COLO668 (cell line): ENCODE data around the gene CCDC127.
"Not testable (repeated sequence)": the region's sequence is repeated elsewhere in the genome, so short reads cannot be mapped to it uniquely, and the experiment has no call there.

Experiments
- DNase-seq: peaks from one replicate; lab custom pipeline; 2025; ENCODE audit not compliant: unreplicated experiment; lab: John Stamatoyannopoulos, UW

Gene CCDC127

GRCh38 chr5:234450-234849 is 16.5 kb upstream of the CCDC127 start:
- DNase-seq: no peak

- not testable (repeated sequence) for DNase-seq
These were observed 15.5 kb upstream of the CCDC127 start for GRCh38 chr5:233426-233825.

- no peak for DNase-seq
These were observed 13.7 kb upstream of the CCDC127 start for GRCh38 chr5:231661-232060.

- DNase-seq: no peak
These were observed 12.8 kb upstream of the CCDC127 start for GRCh38 chr5:230711-231110.

DNA sequence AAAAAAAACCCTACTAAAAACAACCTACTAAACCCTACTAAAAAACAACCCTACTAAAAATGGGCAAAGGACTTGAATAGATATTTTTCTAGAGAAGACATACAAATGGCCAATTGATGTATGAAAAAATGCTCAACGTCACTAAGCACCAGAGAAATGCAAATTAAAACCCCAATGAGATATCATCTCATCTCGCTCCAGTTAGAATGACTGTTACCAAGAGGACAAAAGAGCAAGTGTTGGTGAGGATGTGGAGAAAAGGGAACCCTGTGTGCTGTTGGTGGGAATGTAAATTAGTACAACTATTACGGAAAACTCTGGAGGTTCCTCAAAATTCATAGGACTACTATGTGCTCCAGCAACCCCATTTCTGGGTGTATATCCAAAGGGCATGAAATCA is 10.9 kb upstream of the CCDC127 start:
- DNase-seq: no peak

DNA sequence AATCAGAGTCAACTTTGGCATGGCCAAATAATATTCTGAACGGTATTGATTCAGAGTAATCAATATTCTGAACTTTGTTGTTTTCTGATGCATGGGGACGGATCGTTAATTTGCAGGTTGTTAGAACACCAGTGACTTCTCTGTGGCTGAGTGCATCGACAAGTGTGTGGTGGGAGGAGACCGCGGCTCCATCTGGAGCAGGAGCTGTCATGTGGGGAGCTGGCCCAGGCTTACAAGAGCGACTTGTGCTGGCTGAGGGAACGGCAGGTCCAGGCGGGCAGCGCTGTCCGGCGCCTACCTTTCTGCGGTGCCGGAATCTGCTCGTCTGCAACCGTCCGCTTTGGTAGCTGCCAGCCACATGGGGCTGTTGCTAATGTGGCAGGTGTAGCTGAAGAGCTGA is 9.4 kb upstream of the CCDC127 start:
- DNase-seq: not testable (repeated sequence)

DNA sequence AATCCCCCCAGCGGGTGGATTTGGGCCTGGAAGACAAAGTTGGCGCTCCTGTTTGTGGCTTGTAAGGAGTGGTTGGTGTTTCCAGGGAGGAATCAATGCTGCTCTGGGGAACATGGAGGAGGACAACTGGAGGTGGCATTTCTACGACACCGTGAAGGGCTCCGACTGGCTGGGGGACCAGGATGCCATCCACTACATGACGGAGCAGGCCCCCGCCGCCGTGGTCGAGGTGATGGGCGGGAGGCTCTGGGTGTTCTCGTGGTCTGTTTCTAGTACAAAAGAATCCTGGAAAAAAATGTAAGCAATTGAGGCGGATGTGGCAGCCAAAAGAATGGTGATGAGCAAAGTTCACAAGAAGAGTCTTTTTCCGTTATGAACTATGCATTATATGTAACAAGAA is 7.4 kb upstream of the CCDC127 start:
- DNase-seq: no peak

DNA sequence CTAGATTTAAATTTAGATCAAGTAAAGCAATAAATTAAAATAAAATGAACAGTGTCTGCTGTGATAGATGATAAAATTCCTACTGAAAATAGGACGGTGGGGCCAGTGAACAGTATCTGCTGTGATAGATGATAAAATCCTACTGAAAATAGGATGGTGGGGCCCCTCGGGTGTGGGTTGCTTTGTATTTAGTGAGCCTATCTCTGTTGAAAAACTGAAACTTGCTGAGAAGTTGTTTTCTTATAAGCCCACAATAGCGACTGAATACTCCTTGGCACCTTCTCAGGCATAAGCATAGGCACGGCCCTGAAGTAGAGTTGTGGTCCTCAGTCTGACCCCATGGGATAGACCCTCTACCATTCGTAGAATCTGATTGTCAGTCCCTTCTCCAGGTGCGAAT is 5.8 kb upstream of the CCDC127 start:
- no peak for DNase-seq

GRCh38 chr5:222951-223715 is 5.2 kb upstream of the CCDC127 start:
- not testable (repeated sequence) for DNase-seq

DNA sequence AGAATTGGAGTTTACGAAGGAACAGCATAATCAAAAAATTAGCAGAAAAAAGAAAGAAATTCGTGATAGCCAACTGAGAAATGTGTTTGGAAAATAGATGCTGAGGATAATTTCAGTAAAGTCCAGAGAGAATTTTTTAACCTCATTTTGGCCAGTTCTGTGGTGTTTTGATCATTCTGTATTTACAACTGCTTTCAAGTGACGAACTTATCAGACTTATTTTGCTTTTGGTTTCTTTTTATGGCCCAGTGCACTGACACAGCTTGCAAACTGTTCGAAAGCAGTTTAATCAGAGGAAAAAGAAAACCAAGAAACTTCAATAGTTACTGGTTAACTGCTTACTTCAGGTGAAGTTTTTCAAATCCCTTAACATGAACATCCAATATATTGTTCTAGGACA is 2.0 kb upstream of the CCDC127 start:
- no peak for DNase-seq

- DNase-seq: peak; percentile 19
These were observed 1.5 kb upstream of the CCDC127 start for GRCh38 chr5:219460-219863.

DNA sequence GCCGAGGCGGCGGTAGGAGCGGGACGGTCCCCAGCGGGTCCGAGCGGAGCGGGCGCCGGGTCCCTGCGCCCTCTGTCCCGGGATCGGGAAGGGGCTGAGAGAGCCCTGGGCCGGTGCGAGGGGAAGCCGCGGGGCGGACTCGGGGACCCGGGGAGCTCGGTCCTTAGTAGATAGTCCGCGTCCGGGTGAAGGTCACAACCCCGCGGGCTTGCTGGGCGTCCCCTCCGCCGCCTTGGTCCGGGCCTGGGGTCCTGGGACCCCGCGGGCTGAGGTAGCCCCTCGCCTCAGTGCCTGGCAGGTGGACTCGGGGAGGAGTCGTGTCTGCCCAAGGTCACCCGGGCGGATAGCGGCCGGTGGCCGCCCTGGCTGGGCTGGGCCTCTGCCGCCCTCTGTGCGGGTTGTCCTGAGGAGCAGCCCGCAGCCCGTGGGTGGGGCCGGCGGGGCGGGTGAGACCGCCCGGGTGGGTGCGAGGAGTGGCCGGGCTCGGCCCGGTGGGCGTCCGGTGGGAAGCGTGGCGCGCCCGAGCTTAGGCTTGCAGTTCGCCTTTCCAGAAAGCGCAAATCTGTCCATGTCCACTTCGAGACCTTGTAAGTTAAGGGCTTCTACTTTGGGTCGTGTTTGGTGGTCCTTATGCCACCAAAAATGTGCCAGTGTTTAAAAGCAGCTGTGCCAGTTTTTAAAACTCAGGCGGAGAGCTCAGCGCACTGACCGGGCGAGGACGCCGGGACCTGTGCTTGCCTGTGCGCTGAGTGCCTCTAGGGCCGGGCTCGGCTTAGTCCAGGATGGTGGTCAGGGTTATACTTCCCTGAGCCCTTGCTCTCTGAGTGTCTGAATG is 721 bp upstream of the CCDC127 start:
- DNase-seq: peak; percentile 48

DNA sequence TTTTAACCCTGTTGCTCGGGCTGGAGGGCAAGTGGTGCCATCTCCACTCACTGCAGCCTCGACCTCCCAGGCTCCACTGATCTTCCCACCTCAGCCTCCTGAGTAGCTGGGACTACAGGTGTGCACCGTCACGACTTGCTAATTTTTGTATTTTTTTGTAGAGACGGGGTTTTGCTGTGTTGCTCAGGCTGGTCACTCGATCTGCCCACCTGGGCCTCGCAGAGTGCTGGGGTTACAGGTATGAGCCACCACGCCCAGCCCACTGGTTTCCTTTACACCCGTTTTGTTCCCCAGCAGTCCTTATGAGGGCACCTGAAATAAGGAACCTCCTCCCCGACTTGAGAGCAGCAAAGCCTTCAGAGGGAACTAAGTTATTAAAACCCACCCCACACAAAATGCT is 1.9 kb downstream of the CCDC127 start:
- DNase-seq: not testable (repeated sequence)

DNA sequence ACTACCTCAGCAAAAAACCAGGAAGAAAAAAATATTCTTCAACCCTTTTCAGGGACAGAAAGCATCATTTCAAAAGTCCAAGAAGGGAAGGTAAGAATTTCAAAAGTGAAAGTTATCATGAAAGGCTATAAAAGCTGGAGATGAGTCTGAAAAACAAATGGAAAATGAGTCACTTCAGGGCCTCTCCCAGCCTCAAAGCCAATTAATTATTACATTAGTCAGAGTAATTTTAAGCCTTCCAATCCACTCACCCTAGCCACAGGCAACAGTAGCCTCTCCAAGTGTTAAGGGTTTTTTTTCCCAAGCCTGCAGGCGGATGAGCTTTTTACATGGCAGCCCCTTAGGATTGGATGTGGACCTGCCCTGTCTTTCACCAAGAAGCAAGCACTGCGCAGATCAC is 2.7 kb downstream of the CCDC127 start:
- DNase-seq: not testable (repeated sequence)

- DNase-seq: no peak
These were observed 4.1 kb downstream of the CCDC127 start for GRCh38 chr5:213803-214395.

GRCh38 chr5:208449-209114 is 9.4 kb downstream of the CCDC127 start:
- no peak for DNase-seq

- DNase-seq: no peak
These were observed 10.4 kb downstream of the CCDC127 start for GRCh38 chr5:207599-207998.

DNA sequence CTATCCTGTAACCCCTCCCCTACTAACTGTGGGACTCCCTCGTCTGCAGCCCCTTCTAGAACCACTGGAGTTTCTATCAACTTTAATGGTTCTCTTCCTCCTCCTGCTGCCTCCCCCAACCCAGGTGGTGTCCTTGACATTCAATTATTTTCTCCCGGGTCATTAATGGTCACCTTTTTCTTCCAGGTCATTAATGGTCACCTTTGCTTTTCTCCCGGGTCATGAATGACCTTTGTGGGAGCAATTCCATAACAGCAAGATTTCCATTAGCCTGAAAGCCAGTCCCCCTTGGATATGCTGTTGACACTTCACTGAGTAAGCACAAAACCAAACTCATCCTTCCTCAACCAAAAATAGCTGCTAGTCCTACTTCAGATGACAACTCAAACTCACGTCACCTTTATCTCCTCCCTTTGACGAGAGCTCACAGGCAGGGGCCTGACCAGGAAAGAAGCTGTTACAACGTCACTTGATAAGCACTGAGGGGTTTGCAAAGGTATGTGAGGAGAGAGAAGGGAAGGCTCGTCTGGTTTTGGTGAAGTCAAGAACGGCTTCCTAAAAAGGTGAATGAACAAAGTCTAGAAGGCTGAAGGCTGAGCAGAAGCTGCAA is 10.9 kb downstream of the CCDC127 start:
- no peak for DNase-seq

GRCh38 chr5:206406-206805 is 11.5 kb downstream of the CCDC127 start:
- DNase-seq: no peak

DNA sequence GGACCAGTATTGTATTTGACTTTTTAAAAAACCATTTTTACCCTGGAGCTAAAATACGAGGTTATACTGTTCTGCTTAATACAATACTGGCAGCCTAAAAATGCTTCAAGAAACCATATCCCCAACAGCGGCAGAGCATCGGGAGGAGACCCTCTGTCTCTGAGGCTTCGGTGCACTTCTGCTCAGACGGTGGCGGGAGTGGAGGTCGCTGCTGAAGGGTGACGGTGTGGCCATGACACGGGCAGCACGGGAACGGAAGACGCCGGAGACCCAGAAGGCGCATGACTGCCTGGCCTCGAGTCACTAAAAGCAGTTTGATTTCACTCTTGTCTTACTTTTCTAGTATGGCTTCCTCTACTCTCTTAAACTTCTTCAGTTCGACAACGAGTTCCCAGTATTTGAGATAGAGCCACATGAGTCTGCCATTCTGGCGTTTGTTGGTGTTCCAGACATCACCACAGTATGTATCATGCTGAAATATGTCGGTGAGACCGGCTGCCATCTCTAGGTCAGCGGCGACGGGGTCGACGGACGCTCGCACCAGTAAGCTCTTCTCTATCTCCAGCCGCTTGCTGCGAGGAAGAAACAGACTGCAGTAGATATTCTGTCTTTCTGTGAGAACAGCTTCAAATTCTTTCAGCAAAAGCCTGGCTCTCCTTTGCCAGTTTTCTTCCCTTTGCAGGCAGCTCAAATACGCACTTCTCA is 12.8 kb downstream of the CCDC127 start:
- DNase-seq: no peak
